Right lobe of liver (tissue), 4 donors: Measurements from ENCODE around the gene MON2.
A peak's percentile ranks its signal among the peaks of the same experiment; 100 is the strongest.

Source experiments
- CTCF ChIP-seq, 4 donors: fragments of 200-600 bp in 3 of 4; fragments of 450-650 bp in 1 of 4; IDR thresholded peaks; one replicate each; pipeline versions ENCODE4 v1.5.1 to v1.8.0; 2016 to 2022; ENCODE audit warnings: antibody characterized with exemption in 4 of 4, mild to moderate bottlenecking in 2 of 4
- POLR2A ChIP-seq: fragments of 450-650 bp; IDR thresholded peaks from one replicate; pipeline ENCODE4 v1.6.1; 2017; ENCODE audit warnings: antibody characterized with exemption, mild to moderate bottlenecking
- donor health status: DM: no; HTN: no; CAD: no.
- donor health status: DM: no; HTN: no; CAD: no.
- donor health status: DM: no; HTN: yes; CAD: no.

DNA sequence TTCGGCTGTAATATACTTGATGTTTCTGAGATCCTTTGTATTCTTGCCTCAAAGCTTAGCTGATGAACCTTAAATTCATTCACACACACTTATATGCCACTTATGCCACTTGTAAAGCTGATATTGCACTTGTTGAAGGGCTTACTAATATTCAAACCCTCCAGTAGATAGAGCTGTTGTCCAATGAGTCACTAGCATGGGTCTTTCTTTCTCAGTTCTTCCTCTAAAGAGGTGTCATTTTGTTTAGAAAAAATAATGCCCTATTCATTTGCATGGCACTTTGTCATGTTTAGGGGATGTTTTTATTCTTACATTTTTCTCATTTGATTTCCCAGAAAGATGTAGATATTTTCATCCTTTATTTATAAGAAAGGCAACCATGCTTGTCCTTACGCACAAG, 56.4 kb downstream of the MON2 start:
- TF ChIP-seq POLR2A (no peak), CTCF (IDR thresholded peaks at IDR 0.05) (peak; percentile 34 to 51 (median 47))
